Activated CD4-positive, alpha-beta T cell treated with anti-CD3 and anti-CD28 coated beads, Interleukin-10, Interleukin-2, amounts not matched to agents 100 ng/mL and 50 ng/mL, durations not matched to agents 16 hours and 8 hours (primary cell): ENCODE data around the gene CHD5.

Source experiments
- DNase-seq: peaks from one replicate; pipeline ENCODE4 v3.0.0-alpha.2; 2020

CHD5 gene

DNA sequence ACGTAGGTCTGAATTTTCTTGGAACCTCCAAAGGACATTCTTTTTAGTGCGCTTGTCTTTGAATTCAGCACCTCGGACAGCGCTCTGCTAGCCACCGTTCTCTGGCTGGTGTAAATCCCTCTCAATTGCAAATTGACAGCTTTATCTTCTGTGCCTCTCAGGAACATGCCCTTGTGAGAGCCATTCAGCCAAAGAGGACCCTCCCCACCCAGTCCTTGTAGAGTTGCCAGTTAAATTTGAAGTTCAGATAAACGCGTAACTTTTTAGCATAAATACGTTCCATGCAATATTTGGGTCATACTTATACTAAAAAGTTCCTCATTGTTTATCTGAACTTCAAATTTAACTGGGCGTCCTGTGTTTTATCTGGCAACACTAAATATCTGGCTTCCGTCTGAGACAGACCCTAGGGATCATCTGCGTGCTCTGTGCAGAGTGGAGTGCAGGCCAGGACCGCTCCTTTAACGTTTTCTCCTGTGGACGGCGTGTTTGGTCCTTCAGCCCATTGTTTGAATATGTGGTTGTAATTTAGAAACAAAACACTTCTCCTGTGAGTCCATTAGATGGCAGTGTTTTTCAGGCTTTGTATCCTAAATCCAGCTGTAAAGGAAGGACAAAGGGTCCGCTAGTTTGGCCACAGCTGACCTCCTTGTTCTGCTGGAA lies 127.4 kb downstream of the CHD5 start:
- DNase-seq: peak; percentile 31
